CD1c-positive myeloid dendritic cell (primary cell): ENCODE results near the gene EBNA1BP2.
"Not testable (repeated sequence)": the region's sequence is repeated elsewhere in the genome, so short reads cannot be mapped to it uniquely, and the experiment has no call there.

Source experiments
- DNase-seq: peaks from one replicate; pipeline ENCODE4 v3.0.0-alpha.2; 2016; ENCODE audit errors: extremely low spot score

The EBNA1BP2 gene, protein sequence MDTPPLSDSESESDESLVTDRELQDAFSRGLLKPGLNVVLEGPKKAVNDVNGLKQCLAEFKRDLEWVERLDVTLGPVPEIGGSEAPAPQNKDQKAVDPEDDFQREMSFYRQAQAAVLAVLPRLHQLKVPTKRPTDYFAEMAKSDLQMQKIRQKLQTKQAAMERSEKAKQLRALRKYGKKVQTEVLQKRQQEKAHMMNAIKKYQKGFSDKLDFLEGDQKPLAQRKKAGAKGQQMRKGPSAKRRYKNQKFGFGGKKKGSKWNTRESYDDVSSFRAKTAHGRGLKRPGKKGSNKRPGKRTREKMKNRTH

GRCh38 chr1:43171876-43172526 lies at the start of gene EBNA1BP2, which contains the start of gene CFAP57:
Gene EBNA1BP2, minus strand, starts transcription at chr1:43172290. Its CDS starts 172 bp downstream, at chr1:43172118.
Gene CFAP57, plus strand, starts transcription at chr1:43172330. Its CDS starts 424 bp downstream, at chr1:43172754.
- peak; percentile 98 for DNase-seq

DNA sequence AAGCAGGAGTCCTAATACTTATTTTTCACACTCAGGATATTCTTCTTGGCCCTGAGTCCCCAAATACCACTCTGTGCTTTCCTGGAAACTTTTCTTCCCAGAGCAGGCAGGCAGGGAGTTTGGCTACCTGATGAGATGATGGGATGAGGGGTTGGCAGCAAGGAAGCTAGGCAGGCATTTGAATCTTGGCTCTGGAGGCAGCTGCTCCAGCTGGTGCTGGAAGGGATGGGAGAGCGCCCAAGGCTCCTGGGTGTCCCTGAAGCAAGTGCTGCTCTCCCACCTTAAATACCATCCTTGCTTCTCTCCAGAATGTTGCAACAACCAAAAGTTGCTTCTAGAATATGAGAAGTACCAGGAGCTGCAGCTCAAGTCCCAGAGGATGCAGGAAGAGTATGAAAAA lies 49.7 kb upstream of the EBNA1BP2 start:
- no peak for DNase-seq

DNA sequence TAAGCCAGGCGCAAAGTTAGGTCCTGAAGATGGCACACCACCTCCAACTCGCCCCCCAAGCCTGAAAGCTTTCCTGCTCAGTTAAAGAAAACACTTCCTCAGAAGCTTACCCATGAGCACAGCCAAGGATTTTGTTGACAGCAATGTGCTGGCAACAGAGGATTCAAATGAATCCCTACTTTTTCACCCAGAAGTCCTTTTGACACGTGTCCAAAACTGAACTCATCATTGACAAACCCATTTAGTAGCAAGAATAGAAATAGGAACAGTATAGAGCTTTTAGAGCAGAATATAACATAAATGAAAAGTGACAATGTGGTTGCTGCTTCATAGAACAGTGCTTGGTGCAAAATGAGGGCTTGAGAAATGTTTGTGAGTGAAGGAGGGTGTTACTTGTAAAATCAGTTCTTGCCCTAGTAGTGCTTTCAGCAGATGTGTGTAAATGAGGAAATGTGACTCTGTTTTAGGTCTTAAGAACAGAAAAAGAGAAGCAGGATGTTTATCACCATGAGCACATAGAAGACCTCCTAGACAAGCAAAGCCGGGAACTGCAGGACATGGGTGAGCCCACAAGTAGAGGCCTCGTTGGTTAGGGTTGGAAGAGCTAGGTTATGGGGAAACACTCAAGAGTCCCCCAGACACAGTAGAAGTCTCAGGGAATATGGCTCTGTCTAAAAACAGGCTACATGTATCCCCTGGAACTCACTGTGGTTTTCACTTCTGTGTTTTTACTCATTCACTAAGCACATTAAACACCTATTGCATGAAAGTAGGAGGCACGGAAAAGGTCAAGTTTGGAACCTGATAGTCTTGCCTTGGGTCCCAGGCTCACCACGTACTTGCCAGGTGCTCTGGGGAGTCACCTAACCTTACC lies 49.1 kb upstream of the EBNA1BP2 start:
- DNase-seq, result peak; percentile 52

DNA sequence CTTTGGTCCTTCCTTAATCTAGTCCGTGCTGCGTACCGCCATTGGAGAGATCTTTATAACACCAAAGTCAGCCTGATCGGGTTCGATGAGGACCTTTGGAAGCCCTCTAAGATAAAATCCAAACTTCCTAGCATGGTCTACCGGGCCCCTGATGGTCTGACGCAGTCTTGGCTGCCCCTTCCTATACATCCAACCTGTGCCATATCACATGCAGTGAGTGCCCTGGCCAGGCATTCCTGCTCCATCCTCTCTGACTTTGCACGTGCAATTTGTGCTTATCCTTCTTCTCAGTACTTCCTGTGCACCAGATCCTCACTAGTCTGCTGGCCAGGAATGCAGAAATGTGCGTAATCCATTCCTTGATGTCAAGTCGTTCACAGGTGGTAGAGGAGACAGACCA lies 45.7 kb upstream of the EBNA1BP2 start:
- DNase-seq, result no peak

GRCh38 chr1:43214501-43215444 lies 42.7 kb upstream of the EBNA1BP2 start:
- no peak for DNase-seq

DNA sequence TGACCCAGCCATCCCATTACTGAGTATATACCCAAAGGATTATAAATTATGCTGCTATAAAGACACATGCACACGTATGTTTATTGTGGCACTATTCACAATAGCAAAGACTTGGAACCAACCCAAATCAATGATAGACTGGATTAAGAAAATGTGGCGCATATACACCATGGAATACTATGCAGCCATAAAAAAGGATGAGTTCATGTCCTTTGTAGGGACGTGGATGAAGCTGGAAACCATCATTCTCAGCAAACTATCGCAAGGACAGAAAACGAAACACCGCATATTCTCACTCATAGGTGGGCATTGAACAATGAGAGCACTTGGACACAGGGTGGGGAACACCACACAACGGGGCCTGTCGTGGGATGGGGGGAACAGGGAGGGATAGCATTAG lies 36.2 kb upstream of the EBNA1BP2 start:
- DNase-seq, result not testable (repeated sequence)

DNA sequence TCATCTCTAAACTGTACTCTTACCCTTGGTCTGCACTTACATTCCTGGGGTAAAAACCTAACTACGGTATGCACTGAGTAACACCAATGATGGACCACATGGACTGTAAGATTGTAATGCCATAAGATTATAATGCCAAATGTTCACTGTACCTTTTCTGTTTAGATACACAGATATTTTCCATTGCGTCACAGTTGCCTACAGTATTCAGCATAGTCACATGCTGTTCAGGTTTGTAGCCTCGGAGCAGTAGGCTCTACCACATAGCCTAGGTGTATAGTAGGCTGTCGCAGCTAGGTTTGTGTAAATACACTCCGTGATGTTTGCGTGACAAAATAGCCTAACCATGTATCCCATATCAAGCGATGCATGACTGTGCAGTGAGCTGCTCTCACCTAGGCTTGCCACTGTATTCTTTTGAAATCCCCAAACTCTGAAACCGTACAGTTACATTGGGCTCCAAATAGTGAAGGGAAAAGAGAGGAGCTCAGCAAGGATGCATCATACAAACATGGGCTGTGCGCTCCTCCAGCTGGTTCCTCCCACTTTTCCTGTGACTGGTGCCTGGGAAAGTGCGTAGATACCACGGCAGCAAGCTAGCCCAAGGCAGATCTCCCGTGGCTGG lies 35.3 kb upstream of the EBNA1BP2 start:
- no peak for DNase-seq

DNA sequence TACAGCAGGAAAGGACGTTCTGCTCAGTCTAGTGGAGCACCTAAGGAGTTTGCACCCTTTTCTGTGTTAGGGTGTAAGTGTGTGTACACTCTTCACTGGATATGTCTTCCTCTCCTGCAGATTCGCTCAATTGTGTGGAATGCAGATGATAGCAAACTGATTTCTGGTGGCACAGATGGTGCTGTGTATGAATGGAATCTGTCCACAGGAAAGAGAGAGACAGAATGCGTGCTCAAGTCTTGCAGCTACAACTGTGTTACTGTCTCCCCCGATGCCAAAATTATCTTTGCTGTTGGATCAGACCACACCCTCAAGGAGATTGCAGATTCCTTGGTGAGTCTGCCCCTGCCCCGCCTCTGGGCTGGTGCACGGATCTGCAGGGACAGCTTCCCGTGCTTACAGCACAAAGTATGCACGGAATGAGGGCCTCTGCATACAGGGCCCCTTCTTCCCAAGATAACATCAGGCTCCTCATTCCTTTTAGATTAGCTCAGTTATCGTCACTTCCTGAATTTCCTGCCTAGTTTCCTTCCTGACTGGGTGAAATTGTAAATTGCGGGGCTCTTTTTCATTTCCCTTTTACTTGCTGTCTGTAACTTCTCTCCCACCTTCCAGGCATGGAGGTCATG lies 34.6 kb upstream of the EBNA1BP2 start:
- DNase-seq, result peak; percentile 38

GRCh38 chr1:43205671-43206070 lies 33.6 kb upstream of the EBNA1BP2 start:
- DNase-seq, result no peak

- no peak for DNase-seq
Observed at GRCh38 chr1:43204394-43204793, 32.3 kb upstream of the EBNA1BP2 start.

- DNase-seq, result no peak
Observed at GRCh38 chr1:43203859-43204258, 31.8 kb upstream of the EBNA1BP2 start.

DNA sequence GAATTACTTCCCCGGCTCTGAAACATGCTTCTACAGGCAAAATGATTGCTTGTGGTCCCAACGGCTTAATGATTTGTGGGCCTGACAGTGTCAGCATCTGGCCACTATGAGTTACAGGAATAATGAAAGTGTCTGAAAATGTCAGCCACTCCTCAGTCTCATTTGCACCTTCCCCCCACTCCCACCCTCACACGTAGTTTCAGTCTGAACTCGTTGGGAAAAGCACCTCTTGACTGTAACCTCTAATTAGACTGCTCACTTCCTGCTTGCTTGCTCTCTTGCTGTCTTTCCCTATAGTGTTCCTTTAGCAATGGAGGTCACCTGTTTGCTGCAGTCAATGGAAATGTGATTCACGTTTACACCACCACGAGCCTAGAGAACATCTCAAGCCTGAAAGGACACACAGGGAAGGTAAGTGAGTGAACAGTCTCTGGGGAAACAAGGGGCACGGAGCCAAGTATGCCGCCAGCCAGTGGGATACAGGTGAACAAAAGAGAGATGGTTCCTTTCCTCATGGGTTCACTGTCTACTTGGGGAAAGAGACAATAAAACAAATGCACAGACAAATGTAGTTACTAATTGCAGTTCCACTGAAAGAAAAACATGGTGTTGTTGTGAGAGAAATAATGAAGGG lies 27.1 kb upstream of the EBNA1BP2 start:
- no peak for DNase-seq

- no peak for DNase-seq
Observed at GRCh38 chr1:43197343-43198127, 25.4 kb upstream of the EBNA1BP2 start.

DNA sequence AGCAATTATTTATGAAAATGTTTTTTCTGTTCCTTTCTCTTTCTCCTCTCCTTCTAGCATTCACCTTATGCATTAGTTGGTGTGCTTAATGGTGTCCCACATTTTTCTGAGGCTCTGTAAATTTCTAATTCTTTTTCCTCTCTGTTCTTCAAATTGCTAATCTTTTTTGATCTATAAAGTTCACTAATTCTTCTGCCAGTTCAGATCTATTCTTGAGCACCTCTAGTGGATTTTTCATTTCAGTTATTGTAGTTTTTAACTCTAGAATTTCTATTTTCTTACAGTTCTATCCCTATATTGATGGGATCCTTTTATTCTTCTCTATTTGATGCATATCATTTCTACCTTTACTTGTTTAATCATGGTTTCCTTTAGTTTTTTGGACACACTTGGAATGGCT lies 22.4 kb upstream of the EBNA1BP2 start:
- no peak for DNase-seq

- no peak for DNase-seq
Observed at GRCh38 chr1:43188106-43188505, 16.0 kb upstream of the EBNA1BP2 start.

GRCh38 chr1:43184995-43185394 lies 12.9 kb upstream of the EBNA1BP2 start:
- DNase-seq, result no peak

GRCh38 chr1:43184388-43184787 lies 12.3 kb upstream of the EBNA1BP2 start:
- DNase-seq, result no peak

DNA sequence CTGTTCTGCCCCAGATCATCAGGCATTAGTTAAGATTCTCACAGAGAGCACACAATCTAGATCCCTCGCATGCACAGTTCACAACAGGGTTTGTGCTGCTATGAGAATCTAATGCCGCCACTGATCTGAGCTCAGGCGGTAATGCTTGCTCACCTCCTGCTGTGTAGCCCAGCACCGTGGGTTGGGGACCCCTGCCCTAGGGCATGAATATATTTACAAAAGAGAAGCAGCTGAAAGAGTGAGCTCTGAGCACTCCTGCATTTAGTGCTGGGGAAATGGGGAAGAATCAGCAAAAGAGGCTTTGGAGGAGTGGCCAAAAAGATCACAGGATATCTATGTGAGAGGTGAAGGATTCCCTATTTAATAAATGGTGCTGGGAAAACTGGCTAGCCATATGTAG lies 5.6 kb upstream of the EBNA1BP2 start:
- DNase-seq, result no peak

DNA sequence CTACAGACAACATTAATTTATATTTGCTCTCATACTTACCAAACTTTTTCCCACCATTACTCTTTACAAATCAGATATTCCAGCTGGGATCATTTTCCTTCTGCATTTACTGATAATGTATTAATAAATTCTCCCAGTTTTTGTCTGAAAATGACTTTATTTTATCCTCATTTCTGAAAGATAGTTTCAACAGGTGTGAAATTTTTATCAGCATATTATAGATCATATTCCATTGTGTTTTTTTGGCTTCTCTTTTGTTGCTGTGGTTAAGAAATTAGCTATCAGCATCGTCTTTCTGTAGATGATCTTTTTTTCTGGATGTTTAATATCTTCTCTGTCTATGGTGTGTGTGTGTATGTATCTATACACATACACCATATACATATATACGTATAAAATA lies 2.8 kb upstream of the EBNA1BP2 start:
- no peak for DNase-seq
